ENCODE measurements around the gene MED12L. TPM values are rescaled to one million over a fixed set of nuclear protein-coding genes. Genes with fewer than 3 reads are reported as not detected.

The MED12L gene
- total RNA-seq, 4 donors from 2014 or later, result 0.15 to 0.37 (median 0.22) TPM

GRCh38 chr3:151305775-151306151 is 220.3 kb downstream of the MED12L start:
- WGBS, 2 donors, result 67 to 72% methylated on average over 4 of the region's 4 CpGs
- intact Hi-C loops (cut with DNase I; ENCODE audit: low total_unique reads), result no loop called here
- TF ChIP-seq CTCF (IDR thresholded peaks at IDR 0.05) (no peak), POLR2A (IDR thresholded peaks at IDR 0.05) (no peak)
- H3K4me3 ChIP-seq (ENCODE audit: low read depth, poor library complexity, severe bottlenecking), result no peak overlapping the region
- no peak for DNase-seq (ENCODE audit: low spot score in 2 of 2)

- no peak for DNase-seq (ENCODE audit: low spot score in 2 of 2)
Observed at GRCh38 chr3:151306168-151306810, 220.8 kb downstream of the MED12L start.

GRCh38 chr3:151307131-151307530 is 221.7 kb downstream of the MED12L start:
- no peak for TF ChIP-seq POLR2A (IDR thresholded peaks at IDR 0.05)
- TF ChIP-seq CTCF (IDR thresholded peaks at IDR 0.05), result no peak
- intact Hi-C loops (cut with DNase I; ENCODE audit: low total_unique reads), result no loop called here
- no peak overlapping the region for H3K4me3 ChIP-seq (ENCODE audit: low read depth, poor library complexity, severe bottlenecking)
- no peak for DNase-seq (ENCODE audit: low spot score in 2 of 2)

More at GRCh38 chr3:151306168-151306810, 220.8 kb downstream of the MED12L start:
- H3K4me3 ChIP-seq (ENCODE audit: low read depth, poor library complexity, severe bottlenecking), result no peak overlapping the region
- no peak for TF ChIP-seq CTCF (IDR thresholded peaks at IDR 0.05)
- no peak for TF ChIP-seq POLR2A (IDR thresholded peaks at IDR 0.05)
- intact Hi-C loops (cut with DNase I; ENCODE audit: low total_unique reads), result no loop called here
- 72 to 83% methylated on average over 6 of the region's 6 CpGs for WGBS, 2 donors

- no peak overlapping the region for H3K4me3 ChIP-seq (ENCODE audit: low read depth, poor library complexity, severe bottlenecking)
- no peak for TF ChIP-seq POLR2A (IDR thresholded peaks at IDR 0.05)
- no peak for TF ChIP-seq CTCF (IDR thresholded peaks at IDR 0.05)
- intact Hi-C loops (cut with DNase I; ENCODE audit: low total_unique reads), result no loop called here
- DNase-seq (ENCODE audit: low spot score in 2 of 2), result no peak
- WGBS, 2 donors, result 71 to 76% methylated on average over 1 of the region's 1 CpG
Observed at GRCh38 chr3:151307583-151308488, 222.4 kb downstream of the MED12L start.

- H3K4me3 ChIP-seq (ENCODE audit: low read depth, poor library complexity, severe bottlenecking), result no peak overlapping the region
- TF ChIP-seq POLR2A (IDR thresholded peaks at IDR 0.05) (no peak), CTCF (IDR thresholded peaks at IDR 0.05) (no peak)
- intact Hi-C loops (cut with DNase I; ENCODE audit: low total_unique reads), result no loop called here
- DNase-seq (ENCODE audit: low spot score in 2 of 2), result no peak
- 87 to 93% methylated on average over 2 of the region's 2 CpGs for WGBS, 2 donors
Observed at GRCh38 chr3:151309566-151309965, 224.1 kb downstream of the MED12L start.

All from lower leg skin (tissue), 4 donors.